KOPT-K1 (cell line): ENCODE data around the gene PPP2R5C.

Experiments used
- H3K27ac ChIP-seq: fragments of 200-600 bp; sonication (generic); 2 replicates; pipeline ENCODE4 v1.5.1; 2016; ENCODE audit warnings: antibody characterized with exemption, mild to moderate bottlenecking, low read depth, low read length; ENCODE audit not compliant: poor library complexity, severe bottlenecking
- H3K36me3 ChIP-seq: fragments of 200-600 bp; sonication (generic); 2 replicates; pipeline ENCODE4 v1.5.1; 2017; ENCODE audit warnings: antibody characterized with exemption, mild to moderate bottlenecking, low read length, moderate library complexity; ENCODE audit not compliant: insufficient read depth
- H3K9me3 ChIP-seq: fragments of 200-600 bp; sonication (generic); 2 replicates; pipeline ENCODE4 v1.5.1; 2017; ENCODE audit warnings: antibody characterized with exemption, low read length, mild to moderate bottlenecking; ENCODE audit not compliant: insufficient read depth, poor library complexity, severe bottlenecking

The PPP2R5C gene

DNA sequence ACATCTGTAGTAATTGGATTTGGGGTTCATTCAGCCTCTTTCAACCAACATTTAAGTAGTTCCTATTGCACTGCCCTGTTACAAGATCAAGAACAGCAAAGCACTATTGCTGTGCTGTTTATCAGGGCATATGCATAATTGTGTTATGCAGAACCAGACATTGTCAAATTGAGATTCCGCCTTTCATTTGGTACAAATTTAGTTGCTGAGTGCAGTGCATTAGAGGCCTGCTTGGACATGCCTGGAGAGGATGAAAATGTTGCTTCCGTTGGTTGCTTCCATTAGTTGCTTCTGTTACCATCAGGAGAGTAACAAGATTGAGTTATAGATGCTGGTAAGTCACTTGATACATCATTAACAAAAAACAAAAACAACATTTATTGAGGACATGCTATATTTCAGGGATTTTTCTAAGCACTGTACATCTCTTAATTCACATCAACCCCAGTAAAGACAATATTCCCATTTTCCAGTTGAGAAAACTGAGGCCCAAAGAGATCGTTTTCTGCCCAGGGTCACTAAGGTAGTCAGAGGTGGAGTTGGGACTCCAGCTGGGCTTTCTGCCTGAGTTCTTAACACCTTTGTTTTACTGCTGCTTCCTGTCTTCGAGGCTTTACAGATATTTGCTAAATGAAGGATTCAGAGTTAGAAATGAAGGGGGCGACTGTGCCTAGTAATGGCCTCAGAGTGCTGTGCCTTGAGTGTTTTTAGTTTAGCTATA is 79.3 kb downstream of the PPP2R5C start:
- Histone ChIP-seq H3K36me3 (peaks cover 18% of the 10 kb centered on the region), H3K27ac (peak overlapping the region; percentile 8), H3K9me3 (no peaks in the 10 kb centered on the region)

DNA sequence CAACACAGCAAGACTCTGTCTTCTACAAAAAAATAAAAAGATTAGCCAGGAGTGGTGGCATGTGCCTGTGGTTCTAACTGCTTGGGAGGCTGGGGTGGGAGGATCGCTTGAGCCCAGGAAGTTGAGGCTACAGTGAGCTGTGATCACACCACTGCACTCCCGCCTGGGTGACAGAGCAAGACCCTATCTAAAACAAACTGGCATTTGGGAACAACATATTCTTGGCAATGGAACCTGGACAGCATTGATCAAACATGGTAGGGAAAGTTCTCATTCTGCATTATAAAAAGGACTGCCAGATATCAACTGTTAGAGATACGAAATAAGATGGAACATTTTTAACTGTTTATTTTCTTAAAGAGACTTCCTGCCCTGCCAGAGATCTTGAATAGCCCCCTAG is 81.5 kb downstream of the PPP2R5C start:
- Histone ChIP-seq H3K36me3 (peaks cover 27% of the 10 kb centered on the region), H3K27ac (no peak overlapping the region), H3K9me3 (no peaks in the 10 kb centered on the region)

DNA sequence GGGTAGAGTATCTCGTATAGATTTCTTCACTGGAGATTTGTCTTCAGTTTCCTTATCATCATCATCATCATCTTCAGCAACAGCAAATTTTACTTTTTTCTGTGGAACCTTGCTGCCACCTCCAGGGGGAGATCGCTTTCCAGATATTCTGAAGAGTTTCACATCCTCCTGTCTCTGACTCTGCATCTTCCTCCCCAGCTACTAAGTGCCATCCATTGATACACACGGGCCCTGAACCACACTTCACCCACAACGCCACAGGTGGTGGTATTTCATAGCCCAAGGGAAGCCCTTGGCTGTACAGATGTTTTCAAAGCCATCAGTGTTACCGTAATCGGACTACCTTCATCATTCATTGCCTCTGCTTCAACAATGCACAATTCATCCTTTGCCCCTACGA is 82.2 kb downstream of the PPP2R5C start:
- H3K27ac ChIP-seq, result no peak overlapping the region
- peaks cover 32% of the 10 kb centered on the region for H3K36me3 ChIP-seq
- H3K9me3 ChIP-seq, result no peaks in the 10 kb centered on the region

DNA sequence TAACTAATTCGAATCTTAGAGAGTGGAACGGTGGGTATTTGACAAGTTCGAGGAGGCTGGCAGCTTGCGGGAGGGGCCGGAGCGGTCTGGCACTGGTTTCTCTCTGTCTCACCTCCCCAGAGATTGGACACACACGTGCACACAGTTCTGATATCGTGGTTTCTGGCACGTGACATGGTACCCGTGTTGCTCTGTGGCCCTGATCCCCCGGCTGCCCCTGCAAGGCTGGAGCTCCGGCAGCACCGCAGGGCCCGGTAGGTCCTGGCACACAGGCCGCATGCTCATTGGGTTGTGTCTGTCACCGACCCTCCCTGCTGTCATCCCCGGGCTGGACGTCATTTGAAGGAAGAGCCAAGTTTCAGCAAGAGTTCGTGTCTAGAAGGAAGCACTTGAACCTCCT is 82.7 kb downstream of the PPP2R5C start:
- no peaks in the 10 kb centered on the region for H3K9me3 ChIP-seq
- H3K36me3 ChIP-seq, result peaks cover 33% of the 10 kb centered on the region
- H3K27ac ChIP-seq, result no peak overlapping the region

DNA sequence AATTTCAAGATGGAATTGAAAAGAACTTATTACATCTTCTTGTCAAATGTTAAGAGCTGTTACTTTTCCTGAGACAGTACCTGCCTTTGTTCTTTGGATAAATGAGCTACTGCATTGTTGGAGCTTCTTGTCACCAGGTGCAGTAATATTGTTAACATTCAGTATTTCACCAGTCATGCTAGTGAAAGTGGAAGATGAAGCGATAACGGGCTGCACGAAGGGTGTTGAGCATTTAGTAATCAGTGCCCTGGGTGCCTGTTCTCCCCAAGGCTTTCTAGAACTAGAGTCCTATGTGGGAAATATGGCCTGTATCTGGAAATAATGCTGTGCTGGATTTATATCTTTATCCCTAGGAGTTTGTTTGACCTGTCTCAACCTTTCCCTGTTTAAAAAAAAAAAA is 83.2 kb downstream of the PPP2R5C start:
- H3K9me3 ChIP-seq, result no peaks in the 10 kb centered on the region
- H3K27ac ChIP-seq, result no peak overlapping the region

DNA sequence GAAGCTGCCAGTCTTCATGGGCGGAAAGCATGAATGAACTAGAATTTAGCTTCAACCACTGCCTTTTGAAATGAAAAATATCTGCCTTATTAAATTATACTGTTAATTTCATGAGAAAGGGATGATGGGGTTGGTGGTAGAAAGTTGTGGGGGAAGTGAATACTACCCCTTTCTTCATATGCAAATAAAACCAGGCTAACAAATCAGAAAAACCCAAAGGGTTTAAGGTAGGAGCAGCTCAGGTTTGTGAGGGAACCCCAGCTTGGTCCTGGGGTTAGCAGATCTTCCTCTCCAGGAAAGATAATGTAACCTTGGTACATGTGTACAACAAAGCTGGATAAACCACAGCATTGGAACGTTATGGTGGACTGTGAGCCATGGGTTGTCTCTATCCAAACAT is 84.0 kb downstream of the PPP2R5C start:
- Histone ChIP-seq H3K27ac (no peak overlapping the region), H3K36me3 (peaks cover 33% of the 10 kb centered on the region)

More for the DNA sequence above, 83.2 kb downstream of the PPP2R5C start:
- H3K36me3 ChIP-seq, result peaks cover 33% of the 10 kb centered on the region

DNA sequence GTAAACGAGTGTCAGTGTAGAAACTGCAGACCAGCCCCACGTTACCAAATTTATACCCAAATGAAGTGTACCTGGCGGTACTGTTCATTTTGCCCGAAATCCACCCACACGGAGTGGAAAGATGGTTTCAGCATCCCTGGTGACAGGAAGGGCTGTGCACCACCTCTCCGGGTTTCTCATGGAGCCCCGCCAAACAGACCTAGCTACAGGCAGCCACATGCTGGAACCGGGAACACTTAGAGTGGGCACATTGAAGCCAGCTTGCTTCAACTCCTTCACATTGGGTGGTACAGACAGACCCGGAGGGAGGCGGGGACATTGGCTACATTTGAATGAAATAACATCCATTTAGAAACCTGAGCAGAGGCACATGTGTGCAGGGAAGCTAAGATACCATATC is 84.4 kb downstream of the PPP2R5C start:
- H3K27ac ChIP-seq, result no peak overlapping the region
- H3K9me3 ChIP-seq, result no peaks in the 10 kb centered on the region
- peaks cover 33% of the 10 kb centered on the region for H3K36me3 ChIP-seq

More for the DNA sequence above, 84.0 kb downstream of the PPP2R5C start:
- no peaks in the 10 kb centered on the region for H3K9me3 ChIP-seq

DNA sequence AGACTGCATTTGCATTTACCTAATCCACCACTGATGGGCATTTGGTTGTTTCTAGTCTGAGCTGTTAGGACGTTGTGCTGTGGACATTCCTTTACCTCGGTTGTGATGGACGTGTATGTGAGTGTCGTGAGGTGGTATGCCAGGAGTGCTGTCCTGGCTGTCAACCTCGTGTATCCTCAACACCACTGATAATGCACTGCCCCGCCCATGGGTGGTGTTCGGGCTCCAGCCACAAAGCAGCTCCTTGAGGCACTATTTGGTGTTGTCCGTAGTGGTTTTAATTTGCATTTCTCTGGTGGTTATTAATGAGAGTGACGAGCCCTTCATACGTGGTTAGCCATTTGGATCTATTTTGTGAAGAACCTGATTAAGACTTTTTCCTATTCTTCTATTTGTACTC is 87.6 kb downstream of the PPP2R5C start:
- H3K27ac ChIP-seq, result no peak overlapping the region

DNA sequence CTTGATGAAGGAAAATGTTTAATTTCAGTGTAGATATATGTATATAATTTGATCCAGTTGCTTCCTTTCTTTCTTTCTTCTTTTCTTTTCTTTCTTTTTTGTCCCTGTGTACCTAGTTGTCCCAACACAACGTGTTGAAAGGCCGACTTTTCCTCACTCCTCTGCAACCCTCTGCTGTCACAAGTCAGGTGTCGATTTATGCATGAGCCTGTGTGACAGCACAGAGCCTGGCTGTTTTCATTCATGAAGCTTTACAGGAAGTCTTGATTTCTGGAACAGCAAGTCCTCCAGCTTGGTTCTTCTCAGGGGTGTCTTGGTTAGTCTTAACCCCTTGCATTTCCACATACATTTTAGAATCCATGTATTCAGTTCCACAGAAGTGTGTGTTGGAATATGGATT is 88.1 kb downstream of the PPP2R5C start:
- H3K27ac ChIP-seq, result no peak overlapping the region
- no peaks in the 10 kb centered on the region for H3K9me3 ChIP-seq
- peaks cover 25% of the 10 kb centered on the region for H3K36me3 ChIP-seq

More for the DNA sequence above, 87.6 kb downstream of the PPP2R5C start:
- Histone ChIP-seq H3K36me3 (peaks cover 30% of the 10 kb centered on the region), H3K9me3 (no peaks in the 10 kb centered on the region)

DNA sequence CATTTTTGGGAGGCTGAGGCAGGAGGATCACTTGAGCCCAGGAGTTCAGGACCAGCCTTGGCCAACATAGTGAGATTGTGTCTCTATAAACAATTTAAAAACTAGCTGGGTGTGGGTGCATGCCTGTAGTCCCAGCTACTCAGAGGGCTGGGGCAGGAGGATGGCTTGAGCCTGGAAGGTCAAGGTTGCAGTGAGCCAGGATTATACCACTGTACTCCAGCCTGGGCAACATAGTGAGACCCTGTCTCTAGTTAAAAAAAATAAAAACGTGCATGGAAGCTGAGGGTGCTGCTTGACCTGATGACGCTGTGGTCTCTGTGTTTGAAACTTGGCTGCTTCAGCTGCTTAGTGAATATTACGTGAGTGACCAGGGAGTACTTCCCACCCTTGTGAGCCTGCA is 89.7 kb downstream of the PPP2R5C start:
- Histone ChIP-seq H3K27ac (no peak overlapping the region), H3K36me3 (peaks cover 21% of the 10 kb centered on the region)

DNA sequence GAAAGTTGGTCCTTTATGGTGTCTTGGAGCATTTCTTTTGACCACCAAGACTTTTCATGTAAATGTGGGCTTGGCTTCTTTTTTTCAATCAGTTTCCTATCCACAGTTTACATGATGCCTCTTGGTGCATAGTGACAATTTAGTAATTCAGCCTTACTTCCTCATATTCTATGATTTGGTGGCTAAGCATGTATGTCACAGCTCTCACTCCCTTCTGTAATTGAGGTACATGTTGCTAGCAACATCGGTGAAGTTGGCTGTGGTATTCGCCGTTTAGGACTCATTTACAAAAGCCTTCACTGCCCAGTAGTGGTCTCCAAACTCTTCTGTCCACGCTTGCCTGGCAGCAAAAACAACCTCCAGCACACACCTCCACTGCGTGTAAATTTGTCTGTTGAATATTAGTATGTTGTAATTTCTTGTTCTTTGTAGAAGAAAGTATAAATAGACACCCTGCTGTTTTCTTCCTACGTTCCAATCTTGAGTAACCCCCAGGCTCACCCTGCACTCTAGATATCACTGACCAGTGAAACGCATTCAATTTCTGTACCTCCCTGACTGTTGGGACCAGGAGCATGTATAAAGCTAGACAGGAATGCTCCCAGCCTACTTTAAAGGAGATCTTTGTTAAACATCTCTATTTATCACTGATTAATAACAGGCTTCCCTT is 90.4 kb downstream of the PPP2R5C start:
- Histone ChIP-seq H3K36me3 (peaks cover 26% of the 10 kb centered on the region), H3K9me3 (no peaks in the 10 kb centered on the region), H3K27ac (no peak overlapping the region)

More for the DNA sequence above, 89.7 kb downstream of the PPP2R5C start:
- H3K9me3 ChIP-seq, result no peaks in the 10 kb centered on the region

DNA sequence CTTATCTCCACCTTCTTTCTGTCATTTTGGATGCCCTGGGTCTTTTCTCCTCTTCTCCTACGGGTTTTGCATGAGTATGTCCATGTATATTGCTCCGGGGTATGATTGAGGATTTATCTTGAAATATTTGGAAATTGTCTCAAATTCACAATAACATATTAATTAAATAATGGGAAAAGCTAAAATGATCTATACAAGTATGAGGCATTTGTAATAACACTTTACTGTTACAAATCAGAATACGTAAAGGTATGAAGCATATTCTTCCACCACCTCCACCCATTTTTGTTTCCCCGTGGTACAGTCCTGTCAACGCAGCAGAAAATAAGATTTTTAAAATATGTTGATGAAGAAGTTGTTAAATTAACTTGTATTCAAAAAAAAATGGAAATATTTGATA is 91.3 kb downstream of the PPP2R5C start:
- H3K27ac ChIP-seq, result no peak overlapping the region
- peaks cover 27% of the 10 kb centered on the region for H3K36me3 ChIP-seq

DNA sequence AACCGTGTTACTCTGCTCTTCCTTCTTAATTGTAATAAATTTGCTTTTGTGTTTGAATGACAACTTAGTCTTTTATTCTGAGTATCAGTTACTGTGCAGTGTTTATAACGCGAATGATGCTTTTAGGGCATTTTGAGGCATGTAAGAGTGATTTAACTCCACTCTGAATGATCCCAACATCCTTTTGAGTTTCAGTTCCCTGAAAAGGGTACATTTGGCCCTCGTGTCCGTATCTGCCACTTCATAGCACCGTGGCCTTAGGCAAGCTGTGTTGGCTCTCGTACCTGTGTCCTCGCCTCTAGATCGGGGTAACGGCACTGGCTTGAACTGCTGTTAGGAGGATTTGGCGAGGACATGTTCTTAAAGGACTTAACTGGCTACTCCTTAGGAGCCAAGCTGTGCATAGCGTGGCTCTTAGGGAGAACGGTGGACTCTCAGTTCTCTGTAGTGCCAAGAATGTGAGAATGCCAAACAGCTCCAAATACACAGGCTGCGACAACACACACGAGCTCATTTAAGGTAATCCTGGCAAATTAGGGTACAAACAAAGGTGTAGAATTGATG is 92.0 kb downstream of the PPP2R5C start:
- Histone ChIP-seq H3K27ac (peak overlapping the region; percentile 30), H3K36me3 (peaks cover 30% of the 10 kb centered on the region), H3K9me3 (no peaks in the 10 kb centered on the region)

More for the DNA sequence above, 91.3 kb downstream of the PPP2R5C start:
- H3K9me3 ChIP-seq, result no peaks in the 10 kb centered on the region

DNA sequence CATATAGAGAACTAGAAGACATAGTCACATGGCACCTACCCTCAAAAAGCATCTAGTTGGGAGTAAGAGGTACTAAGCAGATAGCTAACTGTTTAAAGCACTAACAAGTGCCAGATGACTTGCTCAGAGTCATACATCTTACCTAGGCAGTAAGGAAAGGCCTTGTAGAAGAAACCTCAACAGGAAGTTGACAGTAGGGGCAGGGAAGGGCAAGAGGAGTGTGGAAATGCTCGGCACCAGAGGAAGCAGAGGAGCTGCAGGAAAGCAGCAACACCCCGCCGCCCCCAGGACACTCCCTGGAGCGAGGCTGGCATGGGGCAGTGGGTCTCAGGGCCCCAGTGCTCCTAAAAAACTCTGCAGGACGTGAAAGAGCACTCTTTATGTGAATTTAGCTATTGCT is 92.9 kb downstream of the PPP2R5C start:
- Histone ChIP-seq H3K27ac (peak overlapping the region; percentile 30), H3K36me3 (peaks cover 37% of the 10 kb centered on the region), H3K9me3 (no peaks in the 10 kb centered on the region)

DNA sequence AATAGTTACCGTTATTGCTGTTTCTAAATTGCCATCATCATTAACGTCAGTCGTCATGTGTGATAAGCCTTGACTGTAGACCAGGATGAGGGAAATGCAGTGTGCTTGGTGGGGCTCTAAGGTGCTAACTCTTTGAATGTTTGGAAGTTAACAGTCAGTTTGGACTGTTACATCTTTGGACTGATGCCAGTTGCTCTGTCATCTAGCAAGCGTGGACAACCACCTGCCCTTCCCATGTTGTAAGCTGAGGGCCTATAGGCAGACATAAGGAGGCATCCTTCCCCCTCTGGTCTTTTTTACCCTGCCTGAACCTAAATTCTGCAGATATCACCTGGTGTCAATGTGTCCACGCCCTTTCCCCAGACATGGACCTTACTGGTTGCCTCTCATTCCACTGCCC is 94.4 kb downstream of the PPP2R5C start:
- no peak overlapping the region for H3K27ac ChIP-seq
- peaks cover 51% of the 10 kb centered on the region for H3K36me3 ChIP-seq
- H3K9me3 ChIP-seq, result no peaks in the 10 kb centered on the region
